Right lobe of liver (tissue), 6 donors: Measurements from ENCODE around the gene FHL1. TPM values are rescaled to one million over a fixed set of nuclear protein-coding genes. Genes with fewer than 3 reads are reported as not detected.
A peak's percentile ranks its signal among the peaks of the same experiment; 100 is the strongest.

Source experiments
- ATAC-seq, 4 donors: fragments of 200-7000 bp; cut with Tn5 transposase; one replicate each; pipeline ENCODE4 v1.9.1; 2020; ENCODE audit warnings: mild to moderate bottlenecking in 4 of 4, moderate library complexity in 4 of 4
- DNase-seq, 3 donors: peaks; one replicate each; pipeline ENCODE4 v3.0.0-alpha.2; 2020
- H3K27ac ChIP-seq, 3 donors: fragments of 200-600 bp; one replicate each; pipeline ENCODE4 v1.8.0; 2022
- H3K27me3 ChIP-seq, 2 donors: fragments of 200-600 bp; one replicate each; pipeline ENCODE4 v1.8.0; 2022
- H3K36me3 ChIP-seq, 4 donors: fragments of 200-600 bp; sonication (generic) in 1 of 4; one replicate each; pipeline versions ENCODE4 v1.5.1 to v1.8.0; 2017 to 2022; ENCODE audit warnings: control low read depth in 1 of 4
- H3K4me1 ChIP-seq, 4 donors: fragments of 200-600 bp; sonication (generic) in 1 of 4; one replicate each; pipeline versions ENCODE4 v1.5.1 to v1.8.0; 2017 to 2022; ENCODE audit warnings: control low read depth in 1 of 4
- H3K4me3 ChIP-seq, 3 donors: fragments of 200-600 bp; one replicate each; pipeline ENCODE4 v1.8.0; 2022
- H3K9me3 ChIP-seq, 4 donors: fragments of 200-600 bp; sonication (generic) in 1 of 4; one replicate each; pipeline versions ENCODE4 v1.5.1 to v1.8.0; 2017 to 2022; ENCODE audit warnings: control low read depth in 1 of 4
- POLR2A ChIP-seq: fragments of 450-650 bp; IDR thresholded peaks from one replicate; pipeline ENCODE4 v1.6.1; 2017; ENCODE audit warnings: antibody characterized with exemption, mild to moderate bottlenecking
- WGBS: methylation state at CpG from one replicate; pipeline ENCODE4 v1.1.6; 2018; ENCODE audit warnings: low coverage, low lambda C conversion rate; ENCODE audit not compliant: insufficient coverage; ENCODE audit errors: missing lambda C conversion rate; 5-methylcytosine and 5-hydroxymethylcytosine counted together
- intact Hi-C, 2 donors: fragments of 100-400 bp; cut with DNase I; formaldehyde crosslinking; loops; one replicate each; pipeline versions ENCODE4 v1.11.2 to v1.14.1; 2022
- total RNA-seq, 6 experiments: library from RNA; depleted of rRNA in 2 of 6; stranded (reverse); fragments of >200 nt in 2 of 6; fragmentation: NEBNext Ultra II Directional in 3 of 6; extraction: Animal tissue kit (Norgen Biotek cat#: 25700) in 3 of 6; gene quantifications; one replicate each; pipeline versions ENCODE4 v1.1.0 to v1.2.4, GENCODE V29; 2016 to 2023
- TF ChIP-seq, protein P1 (sequence below), 4 donors: fragments of 200-600 bp in 3 of 4; fragments of 450-650 bp in 1 of 4; IDR thresholded peaks; one replicate each; pipeline versions ENCODE4 v1.5.1 to v1.8.0; 2016 to 2022; ENCODE audit warnings: antibody characterized with exemption in 4 of 4, mild to moderate bottlenecking in 2 of 4
- donor health status: DM: no; HTN: yes; CAD: no.
- donor health status: DM: no; HTN: no; CAD: no.
- donor health status: DM: no; HTN: no; CAD: no.
- donor health status: DM: no; HTN: yes; CAD: no.
- donor health status: DM: no; HTN: yes; CAD: no.

Gene FHL1
- total RNA-seq, 6 experiments from 2014 or later, result 8.0 to 27.6 (median 18.5) TPM

- intact Hi-C loops, result no loop called here
- no peak for ATAC-seq
- no peaks in the 10 kb centered on the region for H3K9me3 ChIP-seq
These were observed 98.9 kb downstream of the FHL1 start for GRCh38 chrX:136246201-136246600.

DNA sequence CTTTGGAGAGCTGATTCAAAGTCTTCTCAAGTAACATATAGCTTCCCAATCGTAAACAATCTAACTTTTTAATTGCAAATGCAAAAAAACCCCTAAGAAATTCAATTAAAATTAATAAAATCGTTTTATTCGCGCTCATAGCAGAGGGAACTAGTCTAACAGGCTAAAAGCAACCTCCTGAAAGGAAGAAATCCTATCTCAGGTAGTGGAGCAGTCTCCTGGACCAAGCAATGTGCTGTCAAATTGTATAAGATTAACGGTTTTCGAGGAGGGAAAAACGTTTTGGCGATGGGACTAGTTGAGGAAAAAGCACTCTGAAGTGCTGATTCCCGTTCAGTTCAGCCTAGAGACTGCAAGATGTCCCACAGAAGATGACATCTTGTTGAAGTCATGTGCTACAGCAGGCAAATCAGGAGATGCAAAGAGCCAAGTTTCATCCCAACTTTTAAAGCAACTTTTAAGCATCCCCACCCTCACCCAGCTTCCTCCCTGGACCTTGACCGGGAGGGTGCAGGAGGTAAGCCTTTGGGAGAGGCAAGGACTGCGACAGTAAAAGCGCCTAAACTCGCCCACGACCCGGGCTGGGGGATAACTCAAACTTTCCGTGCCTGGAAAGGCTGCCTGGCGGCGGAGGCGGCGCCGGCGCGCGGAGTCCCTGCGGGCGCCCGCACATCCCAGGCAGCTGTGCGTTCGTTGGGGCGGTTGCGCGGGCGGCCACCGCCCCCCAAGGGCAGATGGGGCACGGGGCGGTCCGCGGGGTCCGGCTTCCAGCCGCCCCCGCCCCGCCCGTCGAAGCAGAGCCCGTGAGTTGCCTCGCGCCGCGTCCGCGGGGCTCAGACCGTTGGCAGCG, 103.1 kb downstream of the FHL1 start:
- WGBS, result 33% methylated on average over 9 of the region's 53 CpGs

More at GRCh38 chrX:136246201-136246600, 98.9 kb downstream of the FHL1 start:
- 57% methylated on average over 6 of the region's 6 CpGs for WGBS
- no peak overlapping the region for H3K4me3 ChIP-seq
- peaks cover 0 to 11% (median 0%) of the 10 kb centered on the region in 4 donors for H3K36me3 ChIP-seq
- no peaks in the 10 kb centered on the region for H3K4me1 ChIP-seq
- H3K27me3 ChIP-seq, result no peaks in the 10 kb centered on the region
- DNase-seq, result no peak
- no peak for TF ChIP-seq POLR2A
- TF ChIP-seq, protein P1, sequence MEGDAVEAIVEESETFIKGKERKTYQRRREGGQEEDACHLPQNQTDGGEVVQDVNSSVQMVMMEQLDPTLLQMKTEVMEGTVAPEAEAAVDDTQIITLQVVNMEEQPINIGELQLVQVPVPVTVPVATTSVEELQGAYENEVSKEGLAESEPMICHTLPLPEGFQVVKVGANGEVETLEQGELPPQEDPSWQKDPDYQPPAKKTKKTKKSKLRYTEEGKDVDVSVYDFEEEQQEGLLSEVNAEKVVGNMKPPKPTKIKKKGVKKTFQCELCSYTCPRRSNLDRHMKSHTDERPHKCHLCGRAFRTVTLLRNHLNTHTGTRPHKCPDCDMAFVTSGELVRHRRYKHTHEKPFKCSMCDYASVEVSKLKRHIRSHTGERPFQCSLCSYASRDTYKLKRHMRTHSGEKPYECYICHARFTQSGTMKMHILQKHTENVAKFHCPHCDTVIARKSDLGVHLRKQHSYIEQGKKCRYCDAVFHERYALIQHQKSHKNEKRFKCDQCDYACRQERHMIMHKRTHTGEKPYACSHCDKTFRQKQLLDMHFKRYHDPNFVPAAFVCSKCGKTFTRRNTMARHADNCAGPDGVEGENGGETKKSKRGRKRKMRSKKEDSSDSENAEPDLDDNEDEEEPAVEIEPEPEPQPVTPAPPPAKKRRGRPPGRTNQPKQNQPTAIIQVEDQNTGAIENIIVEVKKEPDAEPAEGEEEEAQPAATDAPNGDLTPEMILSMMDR (IDR thresholded peaks at IDR 0.05), result no peak
- H3K27ac ChIP-seq, result no peak overlapping the region

DNA sequence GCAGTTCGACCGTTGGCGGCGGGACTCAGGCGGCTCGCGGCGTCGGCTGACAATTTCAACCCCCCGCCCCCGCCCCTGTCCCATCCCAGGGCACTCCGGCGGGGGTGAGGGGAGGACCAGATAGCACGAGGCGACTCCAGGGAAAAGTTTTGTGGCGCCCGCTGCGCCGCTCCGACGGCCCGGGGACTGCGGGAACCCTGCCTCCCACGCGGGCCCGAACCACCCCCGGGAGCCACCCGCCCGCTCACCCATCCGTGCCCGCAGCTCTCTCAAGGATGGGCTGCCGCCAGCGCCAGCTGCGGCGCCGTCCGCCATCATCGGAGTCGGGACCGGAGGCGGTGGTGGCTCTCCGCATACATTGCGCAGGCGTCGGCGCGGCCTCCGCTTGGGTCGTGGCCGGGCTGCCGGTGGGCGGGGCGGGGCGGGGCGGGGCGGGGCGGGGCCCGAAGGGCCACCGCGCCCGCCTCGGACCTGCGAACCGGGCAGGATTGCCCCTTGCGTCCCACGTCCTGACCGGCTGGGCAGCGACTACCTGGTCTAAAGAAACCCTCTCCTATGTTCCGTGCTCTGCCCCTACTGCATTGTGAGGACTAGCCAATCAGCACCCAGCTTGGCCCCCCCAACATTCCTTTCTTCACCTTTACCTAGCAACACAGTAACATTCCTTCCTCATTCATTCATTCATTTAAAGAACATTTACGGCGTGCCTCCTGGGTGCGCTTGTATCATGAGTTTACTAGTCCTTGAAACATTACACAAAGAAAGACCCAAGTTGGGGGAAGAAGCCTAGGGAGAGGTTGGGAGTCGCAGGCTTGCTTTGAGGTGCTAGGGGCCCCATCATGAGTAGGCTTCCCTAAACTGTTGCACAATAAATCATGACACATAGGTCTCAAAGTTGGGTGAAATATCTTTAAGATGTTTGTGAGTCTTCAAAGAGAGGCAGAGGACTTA, 104.0 kb downstream of the FHL1 start, which contains the start of gene MAP7D3:
Gene MAP7D3 (minus strand): TSS at position 360 of the 951 bp plus-strand sequence. CDS start 42 bp downstream, at position 318.
- peak; percentile 92 to 98 (median 96) for ATAC-seq
- Histone ChIP-seq H3K4me3 (peak within 1 kb of the TSS; percentile 56 to 68 (median 59)), H3K4me1 (no peaks in the 10 kb centered on the region), H3K9me3 (no peaks in the 10 kb centered on the region), H3K36me3 (no peaks in the 10 kb centered on the region), H3K27me3 (no peaks in the 10 kb centered on the region), H3K27ac (peak within 1 kb of the TSS; percentile 42 to 44 (median 44))
- peak; percentile 49 for TF ChIP-seq POLR2A
- TF ChIP-seq, protein P1 (IDR thresholded peaks at IDR 0.05), result no peak
- WGBS, result 44% methylated on average over 4 of the region's 73 CpGs
- peak; percentile 68 to 78 (median 76) for DNase-seq
- intact Hi-C loops, result no loop called here

More for the DNA sequence above, 103.1 kb downstream of the FHL1 start:
- H3K36me3 ChIP-seq, result no peaks in the 10 kb centered on the region
- intact Hi-C loops, result no loop called here
- peak; percentile 33 to 59 (median 52) for ATAC-seq
- H3K9me3 ChIP-seq, result no peaks in the 10 kb centered on the region
- H3K27me3 ChIP-seq, result no peaks in the 10 kb centered on the region
- no peaks in the 10 kb centered on the region for H3K4me1 ChIP-seq
- peak overlapping the region; percentile 42 to 44 (median 44) for H3K27ac ChIP-seq
- peak overlapping the region; percentile 56 to 68 (median 59) for H3K4me3 ChIP-seq
- TF ChIP-seq POLR2A, result no peak
- TF ChIP-seq, protein P1 (IDR thresholded peaks at IDR 0.05), result no peak
- no peak for DNase-seq

DNA sequence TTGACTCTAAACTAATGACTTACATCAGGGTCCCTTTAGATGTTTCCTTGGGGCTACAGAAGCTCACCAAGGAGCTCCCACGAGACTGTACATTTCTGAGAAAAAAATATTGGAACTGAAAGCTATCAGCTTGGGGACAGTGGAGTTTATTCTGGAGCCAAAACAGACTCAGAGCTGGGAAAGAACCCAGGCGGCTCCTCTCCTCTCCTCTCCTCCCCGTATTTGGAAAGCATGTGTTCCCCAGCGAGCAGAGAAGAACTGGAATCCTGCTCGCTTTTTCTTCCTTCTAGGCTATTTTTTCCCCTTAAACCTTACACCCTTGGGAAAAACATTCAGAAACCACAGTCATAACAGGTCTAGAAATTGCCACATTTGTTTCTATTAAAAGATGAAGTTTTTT, 108.2 kb downstream of the FHL1 start:
- Histone ChIP-seq H3K4me3 (no peak overlapping the region), H3K27me3 (no peaks in the 10 kb centered on the region), H3K27ac (no peak overlapping the region), H3K9me3 (no peaks in the 10 kb centered on the region), H3K36me3 (no peaks in the 10 kb centered on the region), H3K4me1 (peaks cover 0 to 5% (median 0%) of the 10 kb centered on the region in 4 donors)
- DNase-seq (no peak), ATAC-seq (no peak)
- 50% methylated on average over 4 of the region's 5 CpGs for WGBS
- intact Hi-C loops, result no loop called here
- TF ChIP-seq, protein P1 (IDR thresholded peaks at IDR 0.05), result no peak
- TF ChIP-seq POLR2A, result no peak
